Measurements from ENCODE around the gene AREG. TPM values are rescaled to one million over a fixed set of nuclear protein-coding genes. Genes with fewer than 3 reads are reported as not detected.
A peak's percentile ranks its signal among the peaks of the same experiment; 100 is the strongest.

AREG gene
- total RNA-seq, 4 donors from 2014 or later, result 16.6 to 51.4 (median 36.3) TPM

GRCh38 chr4:74439952-74440351 is 5.0 kb upstream of the AREG start:
- WGBS, 2 donors, result 97 to 98% methylated on average over 6 to 7 of the region's 7 CpGs
- DNase-seq, result no peak
- Histone ChIP-seq H3K9me3 (no peaks in the 10 kb centered on the region), H3K36me3 (no peaks in the 10 kb centered on the region), H3K4me1 (peaks cover 0 to 14% (median 0%) of the 10 kb centered on the region in 3 donors), H3K27ac (no peak overlapping the region), H3K4me3 (no peak overlapping the region), H3K27me3 (no peaks in the 10 kb centered on the region)
- intact Hi-C loops (cut with DNase I), result loop anchor here (10.0 kb wide), 1 partner anchor 65 kb away; no protein-coding TSS in a partner anchor
- TF ChIP-seq POLR2A (IDR thresholded peaks at IDR 0.05), result no peak
- TF ChIP-seq CTCF (IDR thresholded peaks at IDR 0.05), result no peak

- intact Hi-C loops (cut with DNase I), result loop anchor here (10.0 kb wide), 1 partner anchor 66 kb away; no protein-coding TSS in a partner anchor
Observed at GRCh38 chr4:74440356-74440755, 4.6 kb upstream of the AREG start.

GRCh38 chr4:74441744-74442143 is 3.2 kb upstream of the AREG start:
- Histone ChIP-seq H3K4me1 (peaks cover 0 to 17% (median 4%) of the 10 kb centered on the region in 3 donors), H3K4me3 (no peak overlapping the region), H3K27ac (no peak overlapping the region), H3K27me3 (no peaks in the 10 kb centered on the region), H3K9me3 (no peaks in the 10 kb centered on the region), H3K36me3 (no peaks in the 10 kb centered on the region)
- 89 to 90% methylated on average over 3 of the region's 3 CpGs for WGBS, 2 donors
- DNase-seq, result no peak
- no peak for TF ChIP-seq CTCF (IDR thresholded peaks at IDR 0.05)
- no peak for TF ChIP-seq POLR2A (IDR thresholded peaks at IDR 0.05)
- intact Hi-C loops (cut with DNase I), result loop anchor here (10.0 kb wide), 1 partner anchor 67 kb away; no protein-coding TSS in a partner anchor

More at GRCh38 chr4:74440356-74440755, 4.6 kb upstream of the AREG start:
- H3K36me3 ChIP-seq, result no peaks in the 10 kb centered on the region
- no peak for TF ChIP-seq CTCF (IDR thresholded peaks at IDR 0.05)
- TF ChIP-seq POLR2A (IDR thresholded peaks at IDR 0.05), result no peak
- DNase-seq, result no peak
- H3K4me3 ChIP-seq, result no peak overlapping the region
- H3K27ac ChIP-seq, result no peak overlapping the region
- 92 to 94% methylated on average over 4 of the region's 4 CpGs for WGBS, 2 donors
- no peaks in the 10 kb centered on the region for H3K9me3 ChIP-seq
- H3K27me3 ChIP-seq, result no peaks in the 10 kb centered on the region
- peaks cover 0 to 10% (median 0%) of the 10 kb centered on the region in 3 donors for H3K4me1 ChIP-seq

GRCh38 chr4:74446193-74446868 is 1.4 kb downstream of the AREG start:
- Histone ChIP-seq H3K36me3 (no peaks in the 10 kb centered on the region), H3K27me3 (no peaks in the 10 kb centered on the region), H3K4me1 (peaks cover 3 to 44% (median 4%) of the 10 kb centered on the region in 3 donors), H3K27ac (peak overlapping the region in 3 of 4 donors; percentile 12 to 92 (median 26)), H3K9me3 (no peaks in the 10 kb centered on the region), H3K4me3 (peak overlapping the region; percentile 52 to 80 (median 68))
- TF ChIP-seq POLR2A (IDR thresholded peaks at IDR 0.05) (no peak), CTCF (IDR thresholded peaks at IDR 0.05) (no peak)
- intact Hi-C loops (cut with DNase I), result loop anchor here (10.0 kb wide), 1 partner anchor 72 kb away; no protein-coding TSS in a partner anchor
- WGBS, 2 donors, result 40 to 46% methylated on average over 7 of the region's 8 CpGs
- DNase-seq, result no peak

- Histone ChIP-seq H3K4me3 (peak overlapping the region; percentile 4 to 80 (median 68)), H3K36me3 (peaks cover 0 to under 1% (median 0%) of the 10 kb centered on the region in 3 donors), H3K4me1 (peaks cover 3 to 44% (median 4%) of the 10 kb centered on the region in 3 donors), H3K27ac (peak overlapping the region; percentile 5 to 26 (median 14)), H3K27me3 (no peaks in the 10 kb centered on the region), H3K9me3 (no peaks in the 10 kb centered on the region)
- intact Hi-C loops (cut with DNase I), result loop anchor here (10.0 kb wide), 1 partner anchor 72 kb away; no protein-coding TSS in a partner anchor
- DNase-seq, result no peak
- TF ChIP-seq POLR2A (IDR thresholded peaks at IDR 0.05) (no peak), CTCF (IDR thresholded peaks at IDR 0.05) (no peak)
- 58 to 87% methylated on average over 1 of the region's 1 CpG for WGBS, 2 donors
Observed at GRCh38 chr4:74446896-74447295, 2.0 kb downstream of the AREG start.
